ENCODE measurements around the gene GRB2.
"Not testable (repeated sequence)": the region's sequence is repeated elsewhere in the genome, so short reads cannot be mapped to it uniquely, and the experiment has no call there.

GRB2 gene

GRCh38 chr17:75386430-75386829 is 19.0 kb downstream of the GRB2 start:
- DNase-seq (ENCODE audit: low spot score): no peak

- no peak for DNase-seq (ENCODE audit: low spot score)
Observed at GRCh38 chr17:75384751-75385150, 20.7 kb downstream of the GRB2 start.

- no peak for DNase-seq (ENCODE audit: low spot score)
Observed at GRCh38 chr17:75383842-75384195, 21.7 kb downstream of the GRB2 start.

- DNase-seq (ENCODE audit: low spot score): no peak
Observed at GRCh38 chr17:75380750-75381149, 24.7 kb downstream of the GRB2 start.

- no peak for DNase-seq (ENCODE audit: low spot score)
Observed at GRCh38 chr17:75380315-75380714, 25.2 kb downstream of the GRB2 start.

GRCh38 chr17:75379426-75379825 is 26.1 kb downstream of the GRB2 start:
- DNase-seq (ENCODE audit: low spot score): not testable (repeated sequence)

- DNase-seq (ENCODE audit: low spot score): no peak
Observed at GRCh38 chr17:75373280-75373679, 32.2 kb downstream of the GRB2 start.

- DNase-seq (ENCODE audit: low spot score): no peak
Observed at GRCh38 chr17:75371981-75372380, 33.5 kb downstream of the GRB2 start.

GRCh38 chr17:75371339-75371738 is 34.1 kb downstream of the GRB2 start:
- DNase-seq (ENCODE audit: low spot score): no peak

- no peak for DNase-seq (ENCODE audit: low spot score)
Observed at GRCh38 chr17:75370286-75370915, 35.1 kb downstream of the GRB2 start.

GRCh38 chr17:75367838-75368789 is 37.4 kb downstream of the GRB2 start:
- not testable (repeated sequence) for DNase-seq (ENCODE audit: low spot score)

- DNase-seq (ENCODE audit: low spot score): no peak
Observed at GRCh38 chr17:75367312-75367711, 38.2 kb downstream of the GRB2 start.

- DNase-seq (ENCODE audit: low spot score): no peak
Observed at GRCh38 chr17:75366432-75366831, 39.0 kb downstream of the GRB2 start.

- DNase-seq (ENCODE audit: low spot score): no peak
Observed at GRCh38 chr17:75365931-75366275, 39.6 kb downstream of the GRB2 start.

GRCh38 chr17:75365009-75365930 is 40.2 kb downstream of the GRB2 start:
- DNase-seq (ENCODE audit: low spot score): no peak

- peak; percentile 29 for DNase-seq (ENCODE audit: low spot score)
Observed at GRCh38 chr17:75364078-75364477, 41.4 kb downstream of the GRB2 start.

GRCh38 chr17:75361996-75362395 is 43.5 kb downstream of the GRB2 start:
- DNase-seq (ENCODE audit: low spot score): no peak

GRCh38 chr17:75361344-75361743 is 44.1 kb downstream of the GRB2 start:
- no peak for DNase-seq (ENCODE audit: low spot score)

GRCh38 chr17:75356260-75356937 is 49.1 kb downstream of the GRB2 start:
- no peak for DNase-seq (ENCODE audit: low spot score)

GRCh38 chr17:75353176-75353575 is 52.3 kb downstream of the GRB2 start:
- no peak for DNase-seq (ENCODE audit: low spot score)

GRCh38 chr17:75352079-75352569 is 53.4 kb downstream of the GRB2 start:
- no peak for DNase-seq (ENCODE audit: low spot score)

GRCh38 chr17:75350706-75351105 is 54.8 kb downstream of the GRB2 start:
- DNase-seq (ENCODE audit: low spot score): no peak

Data from RKO (cell line).